WTC11 (cell line): Measurements from ENCODE around the gene ARID1A. TPM values are rescaled to one million over a fixed set of nuclear protein-coding genes. Genes with fewer than 3 reads are reported as not detected.

Experiments used
- ATF1 ChIP-seq: sonication (generic); formaldehyde crosslinking; IDR thresholded peaks from 2 replicates; pipeline ENCODE4 v1.8.1; 2023; ENCODE audit warnings: mild to moderate bottlenecking, moderate library complexity, missing genetic modification reagents
- ELF4 ChIP-seq: sonication (generic); formaldehyde crosslinking; IDR thresholded peaks from 2 replicates; pipeline ENCODE4 v1.8.1; 2022; ENCODE audit warnings: low read depth, mild to moderate bottlenecking, moderate library complexity, missing genetic modification reagents
- GRHL2 ChIP-seq: fragments of 250-450 bp; sonication (Bioruptor Pico); IDR thresholded peaks from 2 replicates; pipeline ENCODE4 v1.8.0; 2022; ENCODE audit warnings: mild to moderate bottlenecking, moderate library complexity; ENCODE audit not compliant: insufficient replicate concordance, severe bottlenecking
- HMGA2 ChIP-seq: fragments of 250-450 bp; sonication (Bioruptor Pico); IDR thresholded peaks from 2 replicates; pipeline ENCODE4 v1.4.0; 2021; ENCODE audit warnings: mild to moderate bottlenecking, moderate library complexity
- IRF2 ChIP-seq: sonication (generic); formaldehyde crosslinking; IDR thresholded peaks from 2 replicates; pipeline ENCODE4 v1.8.0; 2022; ENCODE audit warnings: low read depth, missing genetic modification reagents, borderline replicate concordance
- NR1H2 ChIP-seq: sonication (generic); formaldehyde crosslinking; IDR thresholded peaks from 2 replicates; pipeline ENCODE4 v1.9.0; 2021; ENCODE audit warnings: mild to moderate bottlenecking, moderate library complexity, missing genetic modification reagents
- NR2C2 ChIP-seq: sonication (generic); formaldehyde crosslinking; IDR thresholded peaks from 2 replicates; pipeline ENCODE4 v1.8.0; 2022; ENCODE audit warnings: mild to moderate bottlenecking, missing genetic modification reagents
- SOX15 ChIP-seq: fragments of 250-450 bp; sonication (Bioruptor Pico); IDR thresholded peaks from 2 replicates; pipeline ENCODE4 v1.9.0; 2021; ENCODE audit warnings: mild to moderate bottlenecking
- TCF7 ChIP-seq: sonication (generic); formaldehyde crosslinking; IDR thresholded peaks from 2 replicates; pipeline ENCODE4 v1.8.0; 2022; ENCODE audit warnings: mild to moderate bottlenecking, low read depth, missing genetic modification reagents, moderate library complexity
- TEAD1 ChIP-seq: sonication (generic); formaldehyde crosslinking; IDR thresholded peaks from 2 replicates; pipeline ENCODE4 v1.8.0; 2022; ENCODE audit warnings: mild to moderate bottlenecking, missing genetic modification reagents
- ZNF416 ChIP-seq: fragments of 250-450 bp; sonication (Bioruptor Pico); IDR thresholded peaks from 2 replicates; pipeline ENCODE4 v1.9.0; 2021; ENCODE audit warnings: mild to moderate bottlenecking, inconsistent platforms
- total RNA-seq: library from RNA; stranded (reverse); gene quantifications from 3 replicates; pipeline ENCODE4 v1.2.3, GENCODE V29; 2021
- TF ChIP-seq, protein P1 (sequence below): sonication (generic); formaldehyde crosslinking; IDR thresholded peaks from 2 replicates; pipeline ENCODE4 v1.8.1; 2023; ENCODE audit warnings: mild to moderate bottlenecking, missing genetic modification reagents
- TF ChIP-seq, protein P2 (sequence below): sonication (generic); formaldehyde crosslinking; IDR thresholded peaks from 2 replicates; pipeline ENCODE4 v1.8.1; 2022; ENCODE audit warnings: mild to moderate bottlenecking, missing genetic modification reagents, moderate library complexity, borderline replicate concordance
- TF ChIP-seq, protein P3 (sequence below): fragments of 250-450 bp; sonication (Bioruptor Pico); conservative IDR thresholded peaks from 2 replicates; pipeline ENCODE4 v1.9.0; 2021; ENCODE audit warnings: mild to moderate bottlenecking
- TF ChIP-seq, protein P4 (sequence below): fragments of 250-450 bp; sonication (Bioruptor Pico); IDR thresholded peaks from 2 replicates; pipeline ENCODE4 v1.8.0; 2021; ENCODE audit warnings: mild to moderate bottlenecking
- TF ChIP-seq, protein P5 (sequence below): sonication (generic); formaldehyde crosslinking; IDR thresholded peaks from 2 replicates; pipeline ENCODE4 v1.8.1; 2023; ENCODE audit warnings: mild to moderate bottlenecking, moderate library complexity, missing genetic modification reagents
- TF ChIP-seq, protein P6 (sequence below): sonication (generic); formaldehyde crosslinking; IDR thresholded peaks from 2 replicates; pipeline ENCODE4 v1.8.1; 2022; ENCODE audit warnings: missing genetic modification reagents, borderline replicate concordance
- TF ChIP-seq, protein P7 (sequence below): sonication (generic); formaldehyde crosslinking; conservative IDR thresholded peaks from 2 replicates; pipeline ENCODE4 v1.8.1; 2022; ENCODE audit warnings: mild to moderate bottlenecking, missing genetic modification reagents
- TF ChIP-seq, protein P8 (sequence below): sonication (generic); formaldehyde crosslinking; IDR thresholded peaks from 2 replicates; pipeline ENCODE4 v1.8.0; 2023; ENCODE audit warnings: missing genetic modification reagents
- TF ChIP-seq, protein P9 (sequence below): sonication (generic); formaldehyde crosslinking; IDR thresholded peaks from 2 replicates; pipeline ENCODE4 v1.8.0; 2023; ENCODE audit warnings: missing genetic modification reagents, mild to moderate bottlenecking, borderline replicate concordance
- TF ChIP-seq, protein P10 (sequence below): fragments of 250-450 bp; sonication (Bioruptor Pico); IDR thresholded peaks from 2 replicates; pipeline ENCODE4 v1.9.0; 2021; ENCODE audit warnings: mild to moderate bottlenecking

The ARID1A gene
- total RNA-seq, 1 experiment from 2014 or later: 98.0 TPM

DNA sequence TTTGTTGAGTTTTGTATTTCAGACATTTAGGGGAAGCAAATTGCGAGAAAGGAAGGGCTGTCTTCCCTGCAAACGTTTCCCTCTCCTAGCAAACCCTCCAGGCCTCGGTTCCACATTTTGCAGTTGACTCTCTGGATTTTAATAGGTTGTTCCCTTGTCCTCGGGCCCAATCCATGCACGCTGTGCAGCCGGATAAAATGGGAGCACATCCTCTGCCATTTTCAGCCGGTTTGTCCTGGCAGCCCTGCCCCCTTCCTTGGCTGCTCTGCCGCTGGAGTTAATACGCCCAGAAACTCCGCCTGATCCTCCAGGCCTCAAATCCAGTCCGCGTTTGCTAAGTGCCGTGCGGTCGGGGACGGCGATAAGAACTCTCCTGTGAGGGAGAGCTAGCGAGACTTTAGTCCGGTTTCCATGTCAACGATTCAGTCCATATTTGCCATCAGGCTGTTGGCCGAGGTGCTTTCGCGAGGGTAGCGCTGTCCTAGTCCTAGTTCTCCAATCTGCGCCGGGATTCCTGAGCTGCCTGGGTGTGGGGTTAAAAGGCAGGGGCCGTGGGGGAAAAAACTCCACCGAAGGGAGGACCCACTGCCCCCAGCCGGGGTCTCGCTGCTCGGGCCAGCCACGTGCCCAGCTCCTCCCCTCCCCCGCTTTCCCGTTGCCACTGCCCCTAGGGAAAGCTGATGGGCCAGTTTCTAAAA is 2.9 kb upstream of the ARID1A start (continued):
- TF ChIP-seq, protein P1, sequence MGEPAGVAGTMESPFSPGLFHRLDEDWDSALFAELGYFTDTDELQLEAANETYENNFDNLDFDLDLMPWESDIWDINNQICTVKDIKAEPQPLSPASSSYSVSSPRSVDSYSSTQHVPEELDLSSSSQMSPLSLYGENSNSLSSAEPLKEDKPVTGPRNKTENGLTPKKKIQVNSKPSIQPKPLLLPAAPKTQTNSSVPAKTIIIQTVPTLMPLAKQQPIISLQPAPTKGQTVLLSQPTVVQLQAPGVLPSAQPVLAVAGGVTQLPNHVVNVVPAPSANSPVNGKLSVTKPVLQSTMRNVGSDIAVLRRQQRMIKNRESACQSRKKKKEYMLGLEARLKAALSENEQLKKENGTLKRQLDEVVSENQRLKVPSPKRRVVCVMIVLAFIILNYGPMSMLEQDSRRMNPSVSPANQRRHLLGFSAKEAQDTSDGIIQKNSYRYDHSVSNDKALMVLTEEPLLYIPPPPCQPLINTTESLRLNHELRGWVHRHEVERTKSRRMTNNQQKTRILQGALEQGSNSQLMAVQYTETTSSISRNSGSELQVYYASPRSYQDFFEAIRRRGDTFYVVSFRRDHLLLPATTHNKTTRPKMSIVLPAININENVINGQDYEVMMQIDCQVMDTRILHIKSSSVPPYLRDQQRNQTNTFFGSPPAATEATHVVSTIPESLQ: no peak
- TF ChIP-seq, protein P2, sequence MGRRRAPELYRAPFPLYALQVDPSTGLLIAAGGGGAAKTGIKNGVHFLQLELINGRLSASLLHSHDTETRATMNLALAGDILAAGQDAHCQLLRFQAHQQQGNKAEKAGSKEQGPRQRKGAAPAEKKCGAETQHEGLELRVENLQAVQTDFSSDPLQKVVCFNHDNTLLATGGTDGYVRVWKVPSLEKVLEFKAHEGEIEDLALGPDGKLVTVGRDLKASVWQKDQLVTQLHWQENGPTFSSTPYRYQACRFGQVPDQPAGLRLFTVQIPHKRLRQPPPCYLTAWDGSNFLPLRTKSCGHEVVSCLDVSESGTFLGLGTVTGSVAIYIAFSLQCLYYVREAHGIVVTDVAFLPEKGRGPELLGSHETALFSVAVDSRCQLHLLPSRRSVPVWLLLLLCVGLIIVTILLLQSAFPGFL: no peak
- no peak for TF ChIP-seq GRHL2 (CRISPR knock-in tag)
- TF ChIP-seq, protein P3, sequence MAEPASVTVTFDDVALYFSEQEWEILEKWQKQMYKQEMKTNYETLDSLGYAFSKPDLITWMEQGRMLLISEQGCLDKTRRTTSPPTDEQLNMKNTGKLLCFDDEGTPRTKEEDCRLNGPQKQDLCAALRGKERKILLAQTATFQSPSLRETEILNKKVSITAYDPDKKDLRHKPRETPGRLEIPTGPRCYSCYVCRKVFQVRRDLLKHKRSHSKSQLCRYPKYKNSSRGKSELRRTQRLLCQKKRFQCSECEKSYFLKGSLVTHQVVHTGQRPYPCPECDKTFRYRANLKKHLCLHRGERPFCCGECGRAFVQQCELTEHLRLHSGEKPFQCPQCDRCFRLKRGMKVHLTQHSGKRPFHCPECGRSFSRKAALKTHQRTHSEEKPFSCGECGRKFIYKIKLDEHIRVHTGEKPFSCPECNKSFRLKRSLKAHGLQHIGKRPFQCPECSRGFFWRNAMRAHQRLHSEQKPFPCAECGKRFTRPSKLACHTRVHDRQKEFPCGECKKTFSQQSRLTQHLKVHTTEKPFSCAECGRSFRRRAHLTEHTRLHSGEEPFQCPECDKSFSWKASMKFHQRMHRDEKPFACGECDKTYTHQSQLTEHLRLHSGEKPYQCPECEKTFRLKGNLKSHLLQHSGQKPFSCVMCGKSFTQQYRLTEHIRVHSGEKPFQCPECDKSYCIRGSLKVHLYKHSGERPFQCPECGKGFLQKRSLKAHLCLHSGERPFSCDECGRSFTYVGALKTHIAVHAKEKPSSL (CRISPR knock-in tag): no peak
- no peak for TF ChIP-seq ATF1 (CRISPR knock-in tag)
- peak; percentile 80 for TF ChIP-seq TEAD1
- TF ChIP-seq, protein P4, sequence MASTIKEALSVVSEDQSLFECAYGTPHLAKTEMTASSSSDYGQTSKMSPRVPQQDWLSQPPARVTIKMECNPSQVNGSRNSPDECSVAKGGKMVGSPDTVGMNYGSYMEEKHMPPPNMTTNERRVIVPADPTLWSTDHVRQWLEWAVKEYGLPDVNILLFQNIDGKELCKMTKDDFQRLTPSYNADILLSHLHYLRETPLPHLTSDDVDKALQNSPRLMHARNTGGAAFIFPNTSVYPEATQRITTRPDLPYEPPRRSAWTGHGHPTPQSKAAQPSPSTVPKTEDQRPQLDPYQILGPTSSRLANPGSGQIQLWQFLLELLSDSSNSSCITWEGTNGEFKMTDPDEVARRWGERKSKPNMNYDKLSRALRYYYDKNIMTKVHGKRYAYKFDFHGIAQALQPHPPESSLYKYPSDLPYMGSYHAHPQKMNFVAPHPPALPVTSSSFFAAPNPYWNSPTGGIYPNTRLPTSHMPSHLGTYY (CRISPR knock-in tag): no peak
- TF ChIP-seq, protein P5, sequence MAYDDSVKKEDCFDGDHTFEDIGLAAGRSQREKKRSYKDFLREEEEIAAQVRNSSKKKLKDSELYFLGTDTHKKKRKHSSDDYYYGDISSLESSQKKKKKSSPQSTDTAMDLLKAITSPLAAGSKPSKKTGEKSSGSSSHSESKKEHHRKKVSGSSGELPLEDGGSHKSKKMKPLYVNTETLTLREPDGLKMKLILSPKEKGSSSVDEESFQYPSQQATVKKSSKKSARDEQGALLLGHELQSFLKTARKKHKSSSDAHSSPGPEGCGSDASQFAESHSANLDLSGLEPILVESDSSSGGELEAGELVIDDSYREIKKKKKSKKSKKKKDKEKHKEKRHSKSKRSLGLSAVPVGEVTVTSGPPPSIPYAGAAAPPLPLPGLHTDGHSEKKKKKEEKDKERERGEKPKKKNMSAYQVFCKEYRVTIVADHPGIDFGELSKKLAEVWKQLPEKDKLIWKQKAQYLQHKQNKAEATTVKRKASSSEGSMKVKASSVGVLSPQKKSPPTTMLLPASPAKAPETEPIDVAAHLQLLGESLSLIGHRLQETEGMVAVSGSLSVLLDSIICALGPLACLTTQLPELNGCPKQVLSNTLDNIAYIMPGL: peak; percentile 34; the same call in 1 of the 2 replicates
- TF ChIP-seq ZNF416 (CRISPR knock-in tag): no peak
- TF ChIP-seq, protein P6, sequence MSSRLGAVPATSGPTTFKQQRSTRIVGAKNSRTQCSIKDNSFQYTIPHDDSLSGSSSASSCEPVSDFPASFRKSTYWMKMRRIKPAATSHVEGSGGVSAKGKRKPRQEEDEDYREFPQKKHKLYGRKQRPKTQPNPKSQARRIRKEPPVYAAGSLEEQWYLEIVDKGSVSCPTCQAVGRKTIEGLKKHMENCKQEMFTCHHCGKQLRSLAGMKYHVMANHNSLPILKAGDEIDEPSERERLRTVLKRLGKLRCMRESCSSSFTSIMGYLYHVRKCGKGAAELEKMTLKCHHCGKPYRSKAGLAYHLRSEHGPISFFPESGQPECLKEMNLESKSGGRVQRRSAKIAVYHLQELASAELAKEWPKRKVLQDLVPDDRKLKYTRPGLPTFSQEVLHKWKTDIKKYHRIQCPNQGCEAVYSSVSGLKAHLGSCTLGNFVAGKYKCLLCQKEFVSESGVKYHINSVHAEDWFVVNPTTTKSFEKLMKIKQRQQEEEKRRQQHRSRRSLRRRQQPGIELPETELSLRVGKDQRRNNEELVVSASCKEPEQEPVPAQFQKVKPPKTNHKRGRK (CRISPR knock-in tag): no peak
- TF ChIP-seq, protein P7, sequence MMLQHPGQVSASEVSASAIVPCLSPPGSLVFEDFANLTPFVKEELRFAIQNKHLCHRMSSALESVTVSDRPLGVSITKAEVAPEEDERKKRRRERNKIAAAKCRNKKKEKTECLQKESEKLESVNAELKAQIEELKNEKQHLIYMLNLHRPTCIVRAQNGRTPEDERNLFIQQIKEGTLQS (CRISPR knock-in tag): no peak
- TF ChIP-seq, protein P8, sequence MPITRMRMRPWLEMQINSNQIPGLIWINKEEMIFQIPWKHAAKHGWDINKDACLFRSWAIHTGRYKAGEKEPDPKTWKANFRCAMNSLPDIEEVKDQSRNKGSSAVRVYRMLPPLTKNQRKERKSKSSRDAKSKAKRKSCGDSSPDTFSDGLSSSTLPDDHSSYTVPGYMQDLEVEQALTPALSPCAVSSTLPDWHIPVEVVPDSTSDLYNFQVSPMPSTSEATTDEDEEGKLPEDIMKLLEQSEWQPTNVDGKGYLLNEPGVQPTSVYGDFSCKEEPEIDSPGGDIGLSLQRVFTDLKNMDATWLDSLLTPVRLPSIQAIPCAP (CRISPR knock-in tag): no peak; the same call in 1 of the 2 replicates
- TF ChIP-seq TCF7: no peak
- no peak for TF ChIP-seq SOX15 (CRISPR knock-in tag)
- TF ChIP-seq NR1H2: no peak
- TF ChIP-seq, protein P9, sequence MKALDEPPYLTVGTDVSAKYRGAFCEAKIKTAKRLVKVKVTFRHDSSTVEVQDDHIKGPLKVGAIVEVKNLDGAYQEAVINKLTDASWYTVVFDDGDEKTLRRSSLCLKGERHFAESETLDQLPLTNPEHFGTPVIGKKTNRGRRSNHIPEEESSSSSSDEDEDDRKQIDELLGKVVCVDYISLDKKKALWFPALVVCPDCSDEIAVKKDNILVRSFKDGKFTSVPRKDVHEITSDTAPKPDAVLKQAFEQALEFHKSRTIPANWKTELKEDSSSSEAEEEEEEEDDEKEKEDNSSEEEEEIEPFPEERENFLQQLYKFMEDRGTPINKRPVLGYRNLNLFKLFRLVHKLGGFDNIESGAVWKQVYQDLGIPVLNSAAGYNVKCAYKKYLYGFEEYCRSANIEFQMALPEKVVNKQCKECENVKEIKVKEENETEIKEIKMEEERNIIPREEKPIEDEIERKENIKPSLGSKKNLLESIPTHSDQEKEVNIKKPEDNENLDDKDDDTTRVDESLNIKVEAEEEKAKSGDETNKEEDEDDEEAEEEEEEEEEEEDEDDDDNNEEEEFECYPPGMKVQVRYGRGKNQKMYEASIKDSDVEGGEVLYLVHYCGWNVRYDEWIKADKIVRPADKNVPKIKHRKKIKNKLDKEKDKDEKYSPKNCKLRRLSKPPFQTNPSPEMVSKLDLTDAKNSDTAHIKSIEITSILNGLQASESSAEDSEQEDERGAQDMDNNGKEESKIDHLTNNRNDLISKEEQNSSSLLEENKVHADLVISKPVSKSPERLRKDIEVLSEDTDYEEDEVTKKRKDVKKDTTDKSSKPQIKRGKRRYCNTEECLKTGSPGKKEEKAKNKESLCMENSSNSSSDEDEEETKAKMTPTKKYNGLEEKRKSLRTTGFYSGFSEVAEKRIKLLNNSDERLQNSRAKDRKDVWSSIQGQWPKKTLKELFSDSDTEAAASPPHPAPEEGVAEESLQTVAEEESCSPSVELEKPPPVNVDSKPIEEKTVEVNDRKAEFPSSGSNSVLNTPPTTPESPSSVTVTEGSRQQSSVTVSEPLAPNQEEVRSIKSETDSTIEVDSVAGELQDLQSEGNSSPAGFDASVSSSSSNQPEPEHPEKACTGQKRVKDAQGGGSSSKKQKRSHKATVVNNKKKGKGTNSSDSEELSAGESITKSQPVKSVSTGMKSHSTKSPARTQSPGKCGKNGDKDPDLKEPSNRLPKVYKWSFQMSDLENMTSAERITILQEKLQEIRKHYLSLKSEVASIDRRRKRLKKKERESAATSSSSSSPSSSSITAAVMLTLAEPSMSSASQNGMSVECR: peak; percentile 66; the same call in 1 of the 2 replicates
- TF ChIP-seq, protein P10, sequence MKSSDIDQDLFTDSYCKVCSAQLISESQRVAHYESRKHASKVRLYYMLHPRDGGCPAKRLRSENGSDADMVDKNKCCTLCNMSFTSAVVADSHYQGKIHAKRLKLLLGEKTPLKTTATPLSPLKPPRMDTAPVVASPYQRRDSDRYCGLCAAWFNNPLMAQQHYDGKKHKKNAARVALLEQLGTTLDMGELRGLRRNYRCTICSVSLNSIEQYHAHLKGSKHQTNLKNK (CRISPR knock-in tag): no peak
- TF ChIP-seq IRF2 (CRISPR knock-in tag): no peak
- TF ChIP-seq HMGA2 (CRISPR knock-in tag): no peak
- TF ChIP-seq NR2C2 (CRISPR knock-in tag): no peak
- TF ChIP-seq ELF4: no peak
